ENCODE data around the gene PLEKHA4. TPM values are rescaled to one million over a fixed set of nuclear protein-coding genes. Genes with fewer than 3 reads are reported as not detected.

PLEKHA4 gene
- total and polyA plus RNA-seq, 9 of the 15 experiments (the other 6 are each of a cell fraction or from before 2014, with no cell fraction given), result 0.07 to 30.8 (median 11.4) TPM

DNA sequence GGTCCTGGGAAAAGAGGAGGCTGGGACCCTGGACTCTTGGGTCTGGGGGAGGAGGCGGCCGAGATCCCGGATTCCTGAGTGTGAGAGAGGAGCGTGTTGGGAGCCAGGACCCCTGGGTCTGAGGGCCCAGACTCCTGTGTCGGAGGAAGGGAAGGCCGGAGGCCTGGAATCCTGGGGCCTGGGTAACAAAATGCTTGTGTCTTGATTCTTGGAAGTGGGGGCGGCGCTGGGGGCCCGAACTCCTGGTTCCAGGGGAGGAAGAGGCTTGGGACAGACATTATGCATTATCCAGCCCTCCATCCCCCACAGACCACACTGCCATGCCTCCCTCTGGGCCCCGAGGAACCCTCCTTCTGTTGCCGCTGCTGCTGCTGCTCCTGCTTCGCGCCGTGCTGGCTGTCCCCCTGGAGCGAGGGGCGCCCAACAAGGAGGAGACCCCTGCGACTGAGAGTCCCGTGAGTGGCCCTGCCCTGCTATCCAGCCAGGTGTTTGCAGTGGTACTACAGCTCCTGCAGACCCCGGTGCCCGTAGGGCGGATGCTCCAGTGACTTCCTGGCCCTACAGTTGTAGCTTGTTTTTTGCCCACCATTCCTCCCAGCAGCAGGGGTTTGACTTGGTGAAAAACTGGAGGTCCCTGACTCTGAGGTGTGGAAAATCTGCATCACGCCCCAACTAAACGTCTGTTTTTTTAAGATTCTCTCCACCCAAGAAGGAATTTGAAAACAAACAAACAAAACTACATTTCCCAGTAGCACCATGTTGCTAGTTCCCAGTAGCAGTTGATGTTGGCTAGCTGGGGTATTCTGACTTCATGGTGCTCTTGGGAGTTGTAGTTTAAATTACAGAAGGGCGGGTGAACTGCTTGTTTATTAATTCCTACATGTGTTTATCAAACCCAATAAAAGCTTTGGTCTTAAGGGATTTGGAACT, 32.3 kb upstream of the PLEKHA4 start (continued):
- no peak for TF ChIP-seq RBM14 (IDR thresholded peaks at IDR 0.05; ENCODE audit: borderline replicate concordance, insufficient read depth, low read depth, low read length)
- TF ChIP-seq SMAD4 (CRISPR knock-in tag; conservative IDR thresholded peaks at IDR 0.05), result 0 out of 2 replicates have a peak, but pooled peaks have one; percentile 6
- TF ChIP-seq HCFC1 (IDR thresholded peaks at IDR 0.05; ENCODE audit: low read depth, low read length), result peak; percentile 93
- TF ChIP-seq, protein P1, sequence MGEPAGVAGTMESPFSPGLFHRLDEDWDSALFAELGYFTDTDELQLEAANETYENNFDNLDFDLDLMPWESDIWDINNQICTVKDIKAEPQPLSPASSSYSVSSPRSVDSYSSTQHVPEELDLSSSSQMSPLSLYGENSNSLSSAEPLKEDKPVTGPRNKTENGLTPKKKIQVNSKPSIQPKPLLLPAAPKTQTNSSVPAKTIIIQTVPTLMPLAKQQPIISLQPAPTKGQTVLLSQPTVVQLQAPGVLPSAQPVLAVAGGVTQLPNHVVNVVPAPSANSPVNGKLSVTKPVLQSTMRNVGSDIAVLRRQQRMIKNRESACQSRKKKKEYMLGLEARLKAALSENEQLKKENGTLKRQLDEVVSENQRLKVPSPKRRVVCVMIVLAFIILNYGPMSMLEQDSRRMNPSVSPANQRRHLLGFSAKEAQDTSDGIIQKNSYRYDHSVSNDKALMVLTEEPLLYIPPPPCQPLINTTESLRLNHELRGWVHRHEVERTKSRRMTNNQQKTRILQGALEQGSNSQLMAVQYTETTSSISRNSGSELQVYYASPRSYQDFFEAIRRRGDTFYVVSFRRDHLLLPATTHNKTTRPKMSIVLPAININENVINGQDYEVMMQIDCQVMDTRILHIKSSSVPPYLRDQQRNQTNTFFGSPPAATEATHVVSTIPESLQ (CRISPR knock-in tag; IDR thresholded peaks at IDR 0.05), result no peak
- no peak for TF ChIP-seq KAT2B (IDR thresholded peaks at IDR 0.05; ENCODE audit: low read depth, low read length)
- TF ChIP-seq, protein P2, sequence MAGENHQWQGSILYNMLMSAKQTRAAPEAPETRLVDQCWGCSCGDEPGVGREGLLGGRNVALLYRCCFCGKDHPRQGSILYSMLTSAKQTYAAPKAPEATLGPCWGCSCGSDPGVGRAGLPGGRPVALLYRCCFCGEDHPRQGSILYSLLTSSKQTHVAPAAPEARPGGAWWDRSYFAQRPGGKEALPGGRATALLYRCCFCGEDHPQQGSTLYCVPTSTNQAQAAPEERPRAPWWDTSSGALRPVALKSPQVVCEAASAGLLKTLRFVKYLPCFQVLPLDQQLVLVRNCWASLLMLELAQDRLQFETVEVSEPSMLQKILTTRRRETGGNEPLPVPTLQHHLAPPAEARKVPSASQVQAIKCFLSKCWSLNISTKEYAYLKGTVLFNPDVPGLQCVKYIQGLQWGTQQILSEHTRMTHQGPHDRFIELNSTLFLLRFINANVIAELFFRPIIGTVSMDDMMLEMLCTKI (IDR thresholded peaks at IDR 0.05; ENCODE audit: partially characterized antibody), result no peak
- TF ChIP-seq TSC22D4 (tag; IDR thresholded peaks at IDR 0.05), result no peak
- TF ChIP-seq ZNF764 (CRISPR knock-in tag; IDR thresholded peaks at IDR 0.05; ENCODE audit: low read depth), result no peak
- TF ChIP-seq GABPB2 (CRISPR knock-in tag; conservative IDR thresholded peaks at IDR 0.05), result no peak
- 0 out of 2 replicates have a peak, but pooled peaks have one; percentile 40 for TF ChIP-seq ZNF134 (CRISPR knock-in tag; conservative IDR thresholded peaks at IDR 0.05)
- TF ChIP-seq SUPT5H (IDR thresholded peaks at IDR 0.05), result no peak; the same call in 1 of the 2 replicates
- 0 out of 2 replicates have a peak, but pooled peaks have one; percentile 31 for TF ChIP-seq FOXJ2 (tag; IDR thresholded peaks at IDR 0.05)
- no peak for TF ChIP-seq CBX8 (IDR thresholded peaks at IDR 0.05; ENCODE audit: borderline replicate concordance, extremely low read depth, low read depth, low read length, poor library complexity, severe bottlenecking)
- TF ChIP-seq PHTF2 (CRISPR knock-in tag; IDR thresholded peaks at IDR 0.05), result peak; percentile 83; the same call in 1 of the 2 replicates
- TF ChIP-seq, protein P3, sequence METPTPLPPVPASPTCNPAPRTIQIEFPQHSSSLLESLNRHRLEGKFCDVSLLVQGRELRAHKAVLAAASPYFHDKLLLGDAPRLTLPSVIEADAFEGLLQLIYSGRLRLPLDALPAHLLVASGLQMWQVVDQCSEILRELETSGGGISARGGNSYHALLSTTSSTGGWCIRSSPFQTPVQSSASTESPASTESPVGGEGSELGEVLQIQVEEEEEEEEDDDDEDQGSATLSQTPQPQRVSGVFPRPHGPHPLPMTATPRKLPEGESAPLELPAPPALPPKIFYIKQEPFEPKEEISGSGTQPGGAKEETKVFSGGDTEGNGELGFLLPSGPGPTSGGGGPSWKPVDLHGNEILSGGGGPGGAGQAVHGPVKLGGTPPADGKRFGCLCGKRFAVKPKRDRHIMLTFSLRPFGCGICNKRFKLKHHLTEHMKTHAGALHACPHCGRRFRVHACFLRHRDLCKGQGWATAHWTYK (CRISPR knock-in tag; IDR thresholded peaks at IDR 0.05), result no peak
- peak; percentile 45; the same call in 1 of the 2 replicates for TF ChIP-seq NFRKB (IDR thresholded peaks at IDR 0.05; ENCODE audit: low read depth)
- TF ChIP-seq KLF13 (tag; IDR thresholded peaks at IDR 0.05; ENCODE audit: borderline replicate concordance, low read depth), result no peak
- no peak for TF ChIP-seq MYNN (IDR thresholded peaks at IDR 0.05)
- TF ChIP-seq MYNN (CRISPR knock-in tag; IDR thresholded peaks at IDR 0.05), result no peak
- TF ChIP-seq CHD1 (IDR thresholded peaks at IDR 0.05; ENCODE audit: low read length), result peak; percentile 73
- TF ChIP-seq SRSF9 (IDR thresholded peaks at IDR 0.05; ENCODE audit: borderline replicate concordance, low read depth, low read length), result no peak
- TF ChIP-seq, protein P4, sequence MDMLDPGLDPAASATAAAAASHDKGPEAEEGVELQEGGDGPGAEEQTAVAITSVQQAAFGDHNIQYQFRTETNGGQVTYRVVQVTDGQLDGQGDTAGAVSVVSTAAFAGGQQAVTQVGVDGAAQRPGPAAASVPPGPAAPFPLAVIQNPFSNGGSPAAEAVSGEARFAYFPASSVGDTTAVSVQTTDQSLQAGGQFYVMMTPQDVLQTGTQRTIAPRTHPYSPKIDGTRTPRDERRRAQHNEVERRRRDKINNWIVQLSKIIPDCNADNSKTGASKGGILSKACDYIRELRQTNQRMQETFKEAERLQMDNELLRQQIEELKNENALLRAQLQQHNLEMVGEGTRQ (CRISPR knock-in tag; IDR thresholded peaks at IDR 0.05), result no peak
- TF ChIP-seq ZKSCAN8 (CRISPR knock-in tag; IDR thresholded peaks at IDR 0.05), result no peak
